Measurements from ENCODE around the gene CDK5RAP2. TPM values are rescaled to one million over a fixed set of nuclear protein-coding genes. Genes with fewer than 3 reads are reported as not detected.

CDK5RAP2 gene
- polyA plus RNA-seq, 1 donor (not counting 4 experiments of a cell fraction or from before 2014, with no cell fraction given) = 22.4 TPM

DNA sequence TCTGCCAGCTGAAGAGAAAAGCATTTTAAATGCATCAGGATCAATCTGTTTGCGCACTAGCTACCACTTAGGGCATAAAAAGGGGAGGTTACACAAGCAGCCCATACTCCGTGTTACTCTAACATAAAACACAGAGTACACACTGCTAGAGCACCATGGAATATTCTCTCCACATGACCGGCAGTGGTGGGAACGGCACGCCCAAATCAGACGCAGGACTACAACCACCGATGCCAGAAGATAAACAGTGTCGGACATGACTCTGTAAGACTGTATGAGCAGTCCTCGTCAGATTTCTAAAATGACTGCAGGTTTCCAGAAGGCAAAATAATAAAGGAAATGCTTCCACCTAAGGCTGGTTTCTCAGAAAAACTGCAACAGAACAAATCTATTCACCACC lies 40.0 kb downstream of the CDK5RAP2 start:
- FAIRE-seq = no peak
- dilution Hi-C loops (cut with MboI; ENCODE audit: extremely low pct_ligation_motif_present, low sequenced_read_pairs) = no loop called here
- peaks cover 10 to 29% of the 10 kb centered on the region in 2 experiments for H3K36me3 ChIP-seq (ENCODE audit: control insufficient read depth in 2 of 2, extremely low read depth in 1 of 2, insufficient read depth in 2 of 2, low read length in 2 of 2)

DNA sequence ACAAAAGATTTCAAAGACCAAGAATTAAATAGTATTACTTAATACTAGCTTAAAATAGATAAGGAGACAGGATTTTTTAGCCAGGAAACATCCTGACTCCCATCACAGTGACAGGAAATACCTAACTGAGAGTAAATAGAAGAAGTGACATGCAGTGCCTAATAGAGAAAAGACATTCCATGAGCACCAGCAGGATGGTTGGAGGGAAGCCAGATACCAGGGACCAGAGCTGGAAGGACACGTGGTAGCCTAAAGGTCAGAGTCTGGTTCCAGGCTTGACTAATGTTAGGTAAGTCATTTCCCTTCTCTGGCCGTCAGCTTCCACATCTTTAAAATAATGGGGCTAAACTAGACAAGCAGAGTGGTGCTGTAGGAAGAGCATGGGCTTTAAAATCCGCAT lies 41.6 kb downstream of the CDK5RAP2 start:
- DNase-seq (ENCODE audit: low read depth, low spot score) (no peak), FAIRE-seq (no peak)
- Histone ChIP-seq H2AFZ (ENCODE audit: control insufficient read depth, low read length) (no peak overlapping the region), H3K4me3 (ENCODE audit: control insufficient read depth in 2 of 3, extremely low read depth in 1 of 3, insufficient read depth in 2 of 3, low read depth in 1 of 3, low read length in 3 of 3) (no peak overlapping the region), H3K4me1 (ENCODE audit: control insufficient read depth, extremely low read depth, insufficient read depth, low read length) (peaks cover 17% of the 10 kb centered on the region), H3K36me3 (ENCODE audit: control insufficient read depth in 2 of 2, extremely low read depth in 1 of 2, insufficient read depth in 2 of 2, low read length in 2 of 2) (peaks cover 9 to 39% of the 10 kb centered on the region in 2 experiments), H3K79me2 (ENCODE audit: control insufficient read depth, insufficient read depth, low read length) (peaks cover 25% of the 10 kb centered on the region), H3K27ac (ENCODE audit: control insufficient read depth, insufficient read depth, low read length) (no peak overlapping the region), H3K27me3 (ENCODE audit: control insufficient read depth, extremely low read depth, insufficient read depth, low read length) (no peaks in the 10 kb centered on the region), H3K9ac (ENCODE audit: control insufficient read depth, extremely low read depth, insufficient read depth, low read length) (no peak overlapping the region), H4K20me1 (ENCODE audit: control insufficient read depth, extremely low read depth, insufficient read depth, low read length) (no peaks in the 10 kb centered on the region), H3K4me2 (ENCODE audit: control insufficient read depth, extremely low read depth, insufficient read depth, low read depth, low read length) (no peak overlapping the region), H3K9me1 (ENCODE audit: control insufficient read depth, extremely low read depth, insufficient read depth, low read length) (peaks cover 2% of the 10 kb centered on the region), H3K9me3 (ENCODE audit: control insufficient read depth, low read depth, low read length) (no peaks in the 10 kb centered on the region)
- dilution Hi-C loops (cut with MboI; ENCODE audit: extremely low pct_ligation_motif_present, low sequenced_read_pairs) = no loop called here
- no peak for TF ChIP-seq EZH2 (IDR thresholded peaks at IDR 0.05; ENCODE audit: low read length)

More for the DNA sequence above, 40.0 kb downstream of the CDK5RAP2 start:
- no peaks in the 10 kb centered on the region for H3K9me3 ChIP-seq (ENCODE audit: control insufficient read depth, low read depth, low read length)
- H3K4me1 ChIP-seq (ENCODE audit: control insufficient read depth, extremely low read depth, insufficient read depth, low read length) = peaks cover 3% of the 10 kb centered on the region
- H3K79me2 ChIP-seq (ENCODE audit: control insufficient read depth, insufficient read depth, low read length) = peaks cover 10% of the 10 kb centered on the region
- H3K9ac ChIP-seq (ENCODE audit: control insufficient read depth, extremely low read depth, insufficient read depth, low read length) = no peak overlapping the region
- H3K9me1 ChIP-seq (ENCODE audit: control insufficient read depth, extremely low read depth, insufficient read depth, low read length) = peaks cover 2% of the 10 kb centered on the region
- H3K27me3 ChIP-seq (ENCODE audit: control insufficient read depth, extremely low read depth, insufficient read depth, low read length) = no peaks in the 10 kb centered on the region
- no peaks in the 10 kb centered on the region for H4K20me1 ChIP-seq (ENCODE audit: control insufficient read depth, extremely low read depth, insufficient read depth, low read length)
- H3K27ac ChIP-seq (ENCODE audit: control insufficient read depth, insufficient read depth, low read length) = no peak overlapping the region
- no peak overlapping the region for H3K4me3 ChIP-seq (ENCODE audit: control insufficient read depth in 2 of 3, extremely low read depth in 1 of 3, insufficient read depth in 2 of 3, low read depth in 1 of 3, low read length in 3 of 3)
- TF ChIP-seq, protein P1, sequence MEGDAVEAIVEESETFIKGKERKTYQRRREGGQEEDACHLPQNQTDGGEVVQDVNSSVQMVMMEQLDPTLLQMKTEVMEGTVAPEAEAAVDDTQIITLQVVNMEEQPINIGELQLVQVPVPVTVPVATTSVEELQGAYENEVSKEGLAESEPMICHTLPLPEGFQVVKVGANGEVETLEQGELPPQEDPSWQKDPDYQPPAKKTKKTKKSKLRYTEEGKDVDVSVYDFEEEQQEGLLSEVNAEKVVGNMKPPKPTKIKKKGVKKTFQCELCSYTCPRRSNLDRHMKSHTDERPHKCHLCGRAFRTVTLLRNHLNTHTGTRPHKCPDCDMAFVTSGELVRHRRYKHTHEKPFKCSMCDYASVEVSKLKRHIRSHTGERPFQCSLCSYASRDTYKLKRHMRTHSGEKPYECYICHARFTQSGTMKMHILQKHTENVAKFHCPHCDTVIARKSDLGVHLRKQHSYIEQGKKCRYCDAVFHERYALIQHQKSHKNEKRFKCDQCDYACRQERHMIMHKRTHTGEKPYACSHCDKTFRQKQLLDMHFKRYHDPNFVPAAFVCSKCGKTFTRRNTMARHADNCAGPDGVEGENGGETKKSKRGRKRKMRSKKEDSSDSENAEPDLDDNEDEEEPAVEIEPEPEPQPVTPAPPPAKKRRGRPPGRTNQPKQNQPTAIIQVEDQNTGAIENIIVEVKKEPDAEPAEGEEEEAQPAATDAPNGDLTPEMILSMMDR (optimal IDR thresholded peaks at IDR 0.05 in 1 of 3, IDR thresholded peaks at IDR 0.05 in 1 of 3, conservative IDR thresholded peaks at IDR 0.05 in 1 of 3; ENCODE audit: extremely low read depth in 1 of 3, insufficient read depth in 2 of 3, low read length in 3 of 3) = no peak
- TF ChIP-seq EZH2 (IDR thresholded peaks at IDR 0.05; ENCODE audit: low read length) = no peak
- H2AFZ ChIP-seq (ENCODE audit: control insufficient read depth, low read length) = no peak overlapping the region
- H3K4me2 ChIP-seq (ENCODE audit: control insufficient read depth, extremely low read depth, insufficient read depth, low read depth, low read length) = no peak overlapping the region
- DNase-seq (ENCODE audit: low read depth, low spot score) = no peak
